Neural cell (in vitro differentiated cells): Measurements from ENCODE around the gene ASIC2. TPM values are rescaled to one million over a fixed set of nuclear protein-coding genes. Genes with fewer than 3 reads are reported as not detected.

ENCODE experiments used
- H2AFZ ChIP-seq: fragments of 200-600, 300-800 bp; sonication (generic), shearing (Covaris generic); 2 replicates; pipeline ENCODE4 v1.6.0; 2014; ENCODE audit warnings: low read depth, mild to moderate bottlenecking, antibody characterized with exemption, low read length, moderate library complexity
- H3F3A ChIP-seq: fragments of 200-600 bp; shearing (Covaris generic); 2 replicates; pipeline ENCODE4 v1.6.1; 2016; ENCODE audit warnings: mild to moderate bottlenecking, moderate library complexity, mixed read lengths, antibody characterized with exemption, low read length; ENCODE audit not compliant: insufficient read depth, poor library complexity, severe bottlenecking
- H3K27ac ChIP-seq: fragments of 200-600, 300-800 bp; sonication (generic), shearing (Covaris generic); 2 replicates; pipeline ENCODE4 v1.5.1; 2014; ENCODE audit warnings: mild to moderate bottlenecking, low read length, moderate library complexity
- H3K27me3 ChIP-seq: fragments of 300-800, 200-600 bp; sonication (generic), shearing (Covaris generic); 2 replicates; pipeline ENCODE4 v1.6.0; 2014; ENCODE audit warnings: mild to moderate bottlenecking, low read depth, low read length, moderate library complexity; ENCODE audit not compliant: insufficient read depth
- H3K36me3 ChIP-seq: fragments of 300-800, 200-600 bp; sonication (generic), shearing (Covaris generic); 2 replicates; pipeline ENCODE4 v1.5.1; 2014; ENCODE audit warnings: mild to moderate bottlenecking, antibody characterized with exemption, low read length, moderate library complexity; ENCODE audit not compliant: insufficient read depth
- H3K4me2 ChIP-seq: fragments of 300-800, 200-600 bp; sonication (generic), shearing (Covaris generic); 2 replicates; pipeline ENCODE4 v1.6.0; 2014; ENCODE audit warnings: mild to moderate bottlenecking, low read length
- H3K4me3 ChIP-seq: fragments of 300-800, 200-600 bp; sonication (generic), shearing (Covaris generic); 2 replicates; pipeline ENCODE4 v1.5.1; 2014; ENCODE audit warnings: mild to moderate bottlenecking, low read length, moderate library complexity
- H3K79me2 ChIP-seq: fragments of 200-600 bp; shearing (Covaris generic); replicated peaks from 2 replicates; pipeline ENCODE4 v1.6.0; 2014; ENCODE audit warnings: mild to moderate bottlenecking, low read length, moderate library complexity; ENCODE audit not compliant: insufficient read depth
- H3K9ac ChIP-seq: fragments of 300-800, 200-600 bp; sonication (generic), shearing (Covaris generic); 2 replicates; pipeline ENCODE4 v1.6.1; 2016; ENCODE audit warnings: mild to moderate bottlenecking, low read length, mixed read lengths
- H3K9me2 ChIP-seq: fragments of 200-600 bp; shearing (Covaris generic); 2 replicates; pipeline ENCODE4 v1.6.1; 2016; ENCODE audit warnings: mild to moderate bottlenecking, low read length, mixed read lengths; ENCODE audit not compliant: insufficient read depth
- H3K9me3 ChIP-seq: fragments of 200-600, 300-800 bp; sonication (generic), shearing (Covaris generic); 2 replicates; pipeline ENCODE4 v1.6.1; 2016; ENCODE audit warnings: mild to moderate bottlenecking, mixed run types, low read length, moderate library complexity, mixed read lengths
- H4K20me1 ChIP-seq: fragments of 200-600 bp; shearing (Covaris generic); 2 replicates; pipeline ENCODE4 v1.6.1; 2016; ENCODE audit warnings: mild to moderate bottlenecking, mixed run types; ENCODE audit not compliant: insufficient read depth
- CTCF ChIP-seq: fragments of 450-650 bp; IDR thresholded peaks from 2 replicates; pipeline ENCODE4 v1.5.1; 2014; ENCODE audit warnings: antibody characterized with exemption, mild to moderate bottlenecking, moderate library complexity; ENCODE audit not compliant: poor library complexity, severe bottlenecking
- EP300 ChIP-seq: fragments of 450-650 bp; conservative IDR thresholded peaks from 2 replicates; pipeline ENCODE4 v1.6.1; 2014; ENCODE audit warnings: antibody characterized with exemption, mild to moderate bottlenecking, moderate library complexity; ENCODE audit not compliant: poor library complexity, severe bottlenecking
- EZH2 ChIP-seq: fragments of 200-600, 300-800 bp; shearing (Covaris generic), sonication (generic); IDR thresholded peaks from 2 replicates; pipeline ENCODE4 v1.6.1; 2014; ENCODE audit warnings: antibody characterized with exemption, low read length, borderline replicate concordance, mild to moderate bottlenecking; ENCODE audit not compliant: insufficient read depth, poor library complexity, severe bottlenecking
- MXI1 ChIP-seq: fragments of 450-650 bp; conservative IDR thresholded peaks from 2 replicates; pipeline ENCODE4 v1.6.1; 2014; ENCODE audit warnings: antibody characterized with exemption, mild to moderate bottlenecking; ENCODE audit not compliant: poor library complexity, severe bottlenecking
- POLR2AphosphoS5 ChIP-seq: IDR thresholded peaks from 2 replicates; pipeline ENCODE4 v1.6.1; 2012
- RAD21 ChIP-seq: fragments of 450-650 bp; conservative IDR thresholded peaks from 2 replicates; pipeline ENCODE4 v1.6.1; 2014; ENCODE audit warnings: antibody characterized with exemption, mild to moderate bottlenecking, moderate library complexity
- REST ChIP-seq: IDR thresholded peaks from 2 replicates; pipeline ENCODE4 v1.6.1; 2012; ENCODE audit warnings: borderline replicate concordance
- SMC3 ChIP-seq: fragments of 450-650 bp; conservative IDR thresholded peaks from 2 replicates; pipeline ENCODE4 v1.6.1; 2014; ENCODE audit warnings: antibody characterized with exemption, mild to moderate bottlenecking, moderate library complexity; ENCODE audit not compliant: poor library complexity
- TAF1 ChIP-seq: IDR thresholded peaks from 2 replicates; pipeline ENCODE4 v1.6.1; 2012; ENCODE audit warnings: low read depth
- polyA plus RNA-seq: library from polyadenylated mRNA; depleted of rRNA; stranded (reverse); fragments of >200 nt; gene quantifications from 2 replicates; pipeline ENCODE4 v1.2.3, GENCODE V29; 2014

The ASIC2 gene
- polyA plus RNA-seq, 1 donor from 2014 or later: 2.4 TPM

GRCh38 chr17:33163533-33164168, 129.4 kb downstream of the ASIC2 start:
- H3K9ac ChIP-seq: no peak overlapping the region
- H3K9me2 ChIP-seq: no peaks in the 10 kb centered on the region
- H3K27ac ChIP-seq: no peak overlapping the region
- no peaks in the 10 kb centered on the region for H3K36me3 ChIP-seq
- TF ChIP-seq MXI1: no peak
- TF ChIP-seq REST: no peak
- TF ChIP-seq EP300: no peak
- TF ChIP-seq EZH2: no peak
- TF ChIP-seq POLR2AphosphoS5: no peak
- no peak for TF ChIP-seq RAD21
- TF ChIP-seq TAF1: no peak
- TF ChIP-seq CTCF: no peak
- no peak for TF ChIP-seq SMC3
- no peaks in the 10 kb centered on the region for H3K27me3 ChIP-seq
- no peaks in the 10 kb centered on the region for H3K79me2 ChIP-seq
- no peaks in the 10 kb centered on the region for H4K20me1 ChIP-seq
- no peak overlapping the region for H3K4me2 ChIP-seq
- H3K4me3 ChIP-seq: no peak overlapping the region
- no peaks in the 10 kb centered on the region for H3K9me3 ChIP-seq
- H2AFZ ChIP-seq: no peak overlapping the region
- no peaks in the 10 kb centered on the region for H3F3A ChIP-seq

- no peaks in the 10 kb centered on the region for H3K27me3 ChIP-seq
- no peaks in the 10 kb centered on the region for H3K36me3 ChIP-seq
- no peak overlapping the region for H3K27ac ChIP-seq
- no peak overlapping the region for H2AFZ ChIP-seq
- H4K20me1 ChIP-seq: no peaks in the 10 kb centered on the region
- no peak overlapping the region for H3K4me3 ChIP-seq
- H3F3A ChIP-seq: no peaks in the 10 kb centered on the region
- no peak for TF ChIP-seq POLR2AphosphoS5
- no peak for TF ChIP-seq EZH2
- TF ChIP-seq EP300: no peak
- TF ChIP-seq CTCF: no peak
- no peak for TF ChIP-seq MXI1
- H3K4me2 ChIP-seq: no peak overlapping the region
- no peak overlapping the region for H3K9ac ChIP-seq
- no peaks in the 10 kb centered on the region for H3K9me3 ChIP-seq
- no peaks in the 10 kb centered on the region for H3K79me2 ChIP-seq
- no peaks in the 10 kb centered on the region for H3K9me2 ChIP-seq
These were observed 138.1 kb downstream of the ASIC2 start for GRCh38 chr17:33154869-33155455.
